Left lung (tissue), 10 donors: Measurements from ENCODE around the gene SMIM24. TPM values are rescaled to one million over a fixed set of nuclear protein-coding genes. Genes with fewer than 3 reads are reported as not detected.

Experiments used
- ATAC-seq: fragments of 200-7000 bp; cut with Tn5 transposase; one replicate; pipeline ENCODE4 v1.9.1; 2020; ENCODE audit warnings: moderate library complexity
- DNase-seq, 4 donors: peaks; one replicate each; pipeline ENCODE4 v3.0.0-alpha.2; 2013 to 2020
- H3K27ac ChIP-seq, 2 donors: fragments of 200-600 bp; sonication (generic) in 1 of 2; one replicate each; pipeline versions ENCODE4 v1.5.0 to v1.8.0; 2020 to 2021
- H3K27me3 ChIP-seq, 2 donors: fragments of 200-600 bp; sonication (generic) in 1 of 2; one replicate each; pipeline versions ENCODE4 v1.5.0 to v1.8.0; 2020 to 2021
- H3K36me3 ChIP-seq, 2 donors: fragments of 200-600 bp; sonication (generic) in 1 of 2; one replicate each; pipeline versions ENCODE4 v1.5.0 to v1.8.0; 2020 to 2021
- H3K4me1 ChIP-seq, 2 donors: fragments of 200-600 bp; one replicate each; pipeline ENCODE4 v1.8.0; 2021
- H3K4me3 ChIP-seq, 2 donors: fragments of 200-600 bp; sonication (generic) in 1 of 2; one replicate each; pipeline versions ENCODE4 v1.5.0 to v1.8.0; 2020 to 2021; ENCODE audit warnings: mild to moderate bottlenecking in 1 of 2
- H3K9me3 ChIP-seq, 2 donors: fragments of 200-600 bp; sonication (generic) in 1 of 2; one replicate each; pipeline versions ENCODE4 v1.5.0 to v1.8.0; 2020 to 2021
- CTCF ChIP-seq, 2 donors: fragments of 200-600 bp; sonication (generic) in 1 of 2; IDR thresholded peaks; one replicate each; pipeline versions ENCODE4 v1.5.0 to v1.8.0; 2021; ENCODE audit warnings: antibody characterized with exemption in 2 of 2
- intact Hi-C, 2 donors: fragments of 100-400 bp; cut with DNase I; formaldehyde crosslinking; loops; one replicate each; pipeline versions ENCODE4 v1.11.2 to v1.14.2; 2022
- polyA plus RNA-seq, 6 donors: library from polyadenylated mRNA; unstranded; fragments of 120-200 nt; gene quantifications; one replicate each; pipeline ENCODE4 v1.2.1, GENCODE V29; 2013; ENCODE audit not compliant: insufficient read length in 6 of 6
- total RNA-seq, 2 donors: library from RNA; stranded (reverse); fragmentation: NEBNext Ultra II Directional; extraction: Animal tissue kit (Norgen Biotek cat#: 25700); gene quantifications; one replicate each; pipeline ENCODE4 v1.2.1, GENCODE V29; 2021
- donor health status: DM: no; HTN: yes; CAD: no.
- donor health status: DM: no; HTN: no; CAD: no.

Gene SMIM24
- total and polyA plus RNA-seq, 8 donors, result 0.78 to 4.6 (median 1.8) TPM; not detected in 2

DNA sequence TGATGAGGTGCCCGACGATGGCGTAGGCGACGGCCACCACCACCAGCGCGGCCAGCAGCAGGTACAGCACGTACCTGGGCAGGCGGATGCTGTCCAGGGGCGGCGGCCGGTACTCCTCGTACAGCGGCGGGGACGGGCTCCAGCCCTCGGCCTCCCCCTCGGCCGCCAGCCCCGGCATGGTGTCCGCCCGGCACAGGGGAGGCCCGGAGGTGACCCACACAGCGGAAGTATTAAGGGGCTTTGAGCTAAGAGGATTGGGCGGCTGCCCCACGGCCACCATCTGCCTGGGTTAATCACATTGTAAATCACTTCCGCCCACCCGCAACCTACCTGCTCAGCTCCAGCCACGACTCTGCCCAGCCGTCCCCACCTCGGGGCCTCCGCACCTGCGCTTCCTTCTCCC is 2.9 kb upstream of the SMIM24 start, which contains the start of gene SMIM44:
SMIM44 (minus strand) TSS at position 216 of the 403 bp plus-strand sequence; CDS start at position 178, 38 bp downstream.
- Histone ChIP-seq H3K4me3 (no peak within 1 kb of the TSS), H3K36me3 (no peaks in the 10 kb centered on the region), H3K4me1 (no peaks in the 10 kb centered on the region), H3K27me3 (peaks cover 21 to 68% of the 10 kb centered on the region in 2 donors), H3K9me3 (no peaks in the 10 kb centered on the region), H3K27ac (no peak within 1 kb of the TSS)
- intact Hi-C loops, result no loop called here
- no peak for TF ChIP-seq CTCF (IDR thresholded peaks at IDR 0.05)
- ATAC-seq, result no peak
- peak in 1 of 4 donors; percentile 74 for DNase-seq

- H3K27me3 ChIP-seq, result peaks cover 21 to 68% of the 10 kb centered on the region in 2 donors
- H3K4me1 ChIP-seq, result no peaks in the 10 kb centered on the region
- no peak overlapping the region for H3K27ac ChIP-seq
- H3K9me3 ChIP-seq, result no peaks in the 10 kb centered on the region
- no peaks in the 10 kb centered on the region for H3K36me3 ChIP-seq
- H3K4me3 ChIP-seq, result no peak overlapping the region
- ATAC-seq (no peak), DNase-seq (peak in 1 of 4 donors; percentile 80)
- intact Hi-C loops, result no loop called here
- no peak for TF ChIP-seq CTCF (IDR thresholded peaks at IDR 0.05)
Observed at GRCh38 chr19:3482507-3483225, 2.3 kb upstream of the SMIM24 start.

DNA sequence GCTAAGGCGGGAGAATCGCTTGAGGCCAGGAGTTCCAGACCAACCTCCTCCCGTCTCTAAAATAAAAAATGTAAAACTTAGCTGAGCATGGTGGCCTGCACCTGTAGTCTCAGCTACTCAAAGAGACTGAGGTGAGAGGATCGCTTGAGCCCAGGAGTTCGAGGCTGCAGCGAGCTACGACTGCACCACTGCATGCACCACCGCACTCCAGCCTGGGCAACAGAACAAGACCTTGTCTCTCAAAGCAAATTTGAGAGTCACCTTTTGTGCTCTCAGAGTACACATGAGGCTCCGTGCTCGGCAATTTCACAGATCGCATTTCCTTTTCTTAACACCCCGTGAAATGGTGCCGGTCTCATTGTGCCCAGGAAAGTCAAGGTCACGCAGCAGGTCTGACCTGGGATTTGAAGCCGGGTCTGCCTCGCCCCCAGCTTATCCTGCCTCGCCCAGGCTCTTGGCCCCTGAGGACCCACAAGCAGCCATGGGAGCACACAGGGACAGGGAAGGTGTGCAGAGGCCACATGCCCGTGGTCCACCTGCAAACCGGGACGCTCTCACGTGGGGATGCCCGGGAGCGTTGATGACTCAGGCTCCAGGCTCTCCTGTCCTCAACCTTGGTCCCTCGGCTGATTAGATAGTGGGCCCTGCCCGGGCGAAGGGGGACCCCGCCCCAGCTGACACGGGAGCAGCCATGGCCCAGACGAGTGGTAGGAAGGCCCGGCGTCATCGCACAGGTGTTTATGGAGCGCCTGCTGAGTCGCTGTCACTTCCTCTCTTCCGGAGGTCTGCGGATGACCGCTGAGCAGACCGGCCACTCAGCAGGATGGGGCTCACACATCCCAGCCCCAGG is 1.1 kb upstream of the SMIM24 start:
- no peak overlapping the region for H3K27ac ChIP-seq
- no peaks in the 10 kb centered on the region for H3K4me1 ChIP-seq
- no peak for ATAC-seq
- no peak for TF ChIP-seq CTCF (IDR thresholded peaks at IDR 0.05)
- no peak overlapping the region for H3K4me3 ChIP-seq
- intact Hi-C loops, result no loop called here
- DNase-seq, result no peak
- no peaks in the 10 kb centered on the region for H3K36me3 ChIP-seq
- peaks cover 21 to 68% of the 10 kb centered on the region in 2 donors for H3K27me3 ChIP-seq
- H3K9me3 ChIP-seq, result no peaks in the 10 kb centered on the region

DNA sequence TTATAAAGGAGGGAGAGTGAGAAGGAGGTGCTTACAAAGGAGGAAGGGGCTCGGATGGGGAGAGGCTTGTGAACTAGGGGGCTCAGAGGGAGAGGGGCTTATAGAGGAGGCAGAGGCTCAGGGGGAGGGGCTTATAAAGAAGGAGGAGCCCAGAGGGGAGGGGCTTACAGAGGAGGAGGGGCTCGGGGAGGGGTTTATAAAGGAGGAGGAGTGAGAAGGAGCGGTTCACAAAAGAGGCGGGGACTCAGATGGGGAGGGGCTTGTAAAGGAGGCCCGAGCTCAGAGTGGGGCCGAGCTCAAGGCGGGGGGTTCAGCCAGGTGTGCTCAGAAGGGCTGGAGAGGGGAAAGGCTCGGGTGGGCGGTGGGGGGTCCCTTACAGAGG is 500 bp downstream of the SMIM24 start:
- TF ChIP-seq CTCF (IDR thresholded peaks at IDR 0.05), result no peak
- DNase-seq (no peak), ATAC-seq (no peak)
- Histone ChIP-seq H3K4me3 (no peak overlapping the region), H3K36me3 (no peaks in the 10 kb centered on the region), H3K27ac (no peak overlapping the region), H3K9me3 (no peaks in the 10 kb centered on the region), H3K27me3 (peaks cover 21 to 57% of the 10 kb centered on the region in 2 donors), H3K4me1 (no peaks in the 10 kb centered on the region)
- intact Hi-C loops, result loop anchor here in 1 of 2 donors (10.0 kb wide), 1 partner anchor 165 kb away; no protein-coding TSS in a partner anchor
